ENCODE measurements around the gene PPIG. TPM values are rescaled to one million over a fixed set of nuclear protein-coding genes. Genes with fewer than 3 reads are reported as not detected.
"Not testable (repeated sequence)": the region's sequence is repeated elsewhere in the genome, so short reads cannot be mapped to it uniquely, and the experiment has no call there.

PPIG gene
- total RNA-seq, 1 donor = 25.3 TPM

- no peaks in the 10 kb centered on the region for H3K27me3 ChIP-seq (ENCODE audit: insufficient read depth, low read length)
- no peak overlapping the region for H2AFZ ChIP-seq (ENCODE audit: low read length)
- peak; percentile 13 for DNase-seq (ENCODE audit: insufficient read length, low spot score, missing footprints)
- no peaks in the 10 kb centered on the region for H3K79me2 ChIP-seq (ENCODE audit: insufficient read depth, low read length)
- H3K4me1 ChIP-seq (ENCODE audit: insufficient read depth, low read length) = no peaks in the 10 kb centered on the region
- no peak for TF ChIP-seq CTCF (IDR thresholded peaks at IDR 0.05; ENCODE audit: extremely low read depth, low read depth, low read length)
- H3K36me3 ChIP-seq (ENCODE audit: insufficient read depth, low read length) = no peaks in the 10 kb centered on the region
- no peaks in the 10 kb centered on the region for H4K20me1 ChIP-seq (ENCODE audit: insufficient read depth, low read length)
- no peaks in the 10 kb centered on the region for H3K9me3 ChIP-seq (ENCODE audit: low read depth, low read length)
- H3K4me2 ChIP-seq (ENCODE audit: insufficient read depth, low read length) = no peak overlapping the region
- no peak overlapping the region for H3K4me3 ChIP-seq (ENCODE audit: insufficient read depth, low read length)
- no peak overlapping the region for H3K27ac ChIP-seq (ENCODE audit: low read depth, low read length)
These were observed 5.1 kb upstream of the PPIG start for GRCh38 chr2:169579044-169579443.

DNA sequence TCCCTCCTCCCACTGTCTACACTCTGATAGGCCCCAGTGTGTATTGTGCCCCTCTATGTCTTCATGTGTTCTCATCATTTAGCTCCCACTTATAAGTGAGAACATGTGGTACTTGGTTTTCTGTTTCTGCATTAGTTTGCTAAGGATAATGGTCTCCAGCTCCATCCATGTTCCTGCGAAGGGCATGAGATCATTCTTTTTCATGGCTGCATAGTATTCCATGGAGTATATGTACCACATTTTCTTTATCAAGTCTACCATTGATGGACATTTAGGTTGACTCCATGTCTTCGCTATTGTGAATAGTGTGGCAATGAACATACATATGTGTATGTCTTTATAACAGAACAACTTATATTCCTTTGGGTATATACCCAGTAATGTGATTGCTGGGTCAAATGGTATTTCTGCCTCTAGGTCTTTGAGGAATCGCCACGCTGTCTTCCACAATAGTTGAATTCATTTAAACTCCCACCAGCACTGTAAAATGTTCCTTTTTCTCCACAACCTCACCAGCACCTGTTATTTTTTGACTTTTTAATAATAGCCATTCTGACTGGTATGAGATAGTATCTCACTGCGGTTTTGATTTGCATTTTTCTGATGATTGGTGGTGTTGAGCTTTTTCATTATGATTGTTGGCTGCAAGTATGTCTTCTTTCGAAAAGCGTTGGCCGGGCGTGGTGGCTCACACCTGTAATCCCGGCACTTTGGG is 1.4 kb upstream of the PPIG start:
- not testable (repeated sequence) for H3K9me3 ChIP-seq (ENCODE audit: low read depth, low read length); H3K27me3 ChIP-seq (ENCODE audit: insufficient read depth, low read length); H3K4me3 ChIP-seq (ENCODE audit: insufficient read depth, low read length); DNase-seq (ENCODE audit: insufficient read length, low spot score, missing footprints); H3K36me3 ChIP-seq (ENCODE audit: insufficient read depth, low read length); H2AFZ ChIP-seq (ENCODE audit: low read length); H3K27ac ChIP-seq (ENCODE audit: low read depth, low read length); H3K4me2 ChIP-seq (ENCODE audit: insufficient read depth, low read length)
- Histone ChIP-seq H3K4me1 (ENCODE audit: insufficient read depth, low read length) (peaks cover 13% of the 10 kb centered on the region), H3K79me2 (ENCODE audit: insufficient read depth, low read length) (peaks cover 34% of the 10 kb centered on the region), H4K20me1 (ENCODE audit: insufficient read depth, low read length) (peaks cover 13% of the 10 kb centered on the region)

DNA sequence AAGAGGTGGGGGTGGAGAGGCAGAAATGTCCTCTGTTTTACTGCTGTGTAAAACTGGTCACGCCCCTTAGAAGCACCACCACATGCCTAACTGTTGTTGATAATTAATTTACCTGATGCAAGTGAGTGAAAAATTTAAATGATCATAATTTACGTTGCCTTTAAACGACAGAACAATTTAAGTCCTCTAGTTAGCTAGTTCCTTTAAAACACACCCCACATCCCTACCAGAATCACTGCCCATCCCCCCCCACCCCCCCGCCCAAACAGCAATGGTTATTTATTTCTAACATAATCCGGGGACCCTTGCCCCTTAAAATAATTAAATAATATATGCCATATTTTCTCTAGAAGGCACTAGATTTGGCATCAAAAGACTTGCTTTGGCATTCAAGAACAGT is 633 bp upstream of the PPIG start:
- peak overlapping the region; percentile 92 for H3K27ac ChIP-seq (ENCODE audit: low read depth, low read length)
- H3K27me3 ChIP-seq (ENCODE audit: insufficient read depth, low read length) = no peaks in the 10 kb centered on the region
- no peaks in the 10 kb centered on the region for H3K36me3 ChIP-seq (ENCODE audit: insufficient read depth, low read length)
- peak overlapping the region; percentile 97 for H2AFZ ChIP-seq (ENCODE audit: low read length)
- DNase-seq (ENCODE audit: insufficient read length, low spot score, missing footprints) = no peak
- no peak for TF ChIP-seq CTCF (IDR thresholded peaks at IDR 0.05; ENCODE audit: extremely low read depth, low read depth, low read length)
- H3K79me2 ChIP-seq (ENCODE audit: insufficient read depth, low read length) = peaks cover 42% of the 10 kb centered on the region
- H4K20me1 ChIP-seq (ENCODE audit: insufficient read depth, low read length) = peaks cover 15% of the 10 kb centered on the region
- H3K9me3 ChIP-seq (ENCODE audit: low read depth, low read length) = no peaks in the 10 kb centered on the region
- H3K4me3 ChIP-seq (ENCODE audit: insufficient read depth, low read length) = peak overlapping the region; percentile 93
- peaks cover 13% of the 10 kb centered on the region for H3K4me1 ChIP-seq (ENCODE audit: insufficient read depth, low read length)
- H3K4me2 ChIP-seq (ENCODE audit: insufficient read depth, low read length) = peak overlapping the region; percentile 99

GRCh38 chr2:169585673-169586072 is 1.5 kb downstream of the PPIG start:
- DNase-seq (ENCODE audit: insufficient read length, low spot score, missing footprints) = peak; percentile 65
- Histone ChIP-seq H3K27me3 (ENCODE audit: insufficient read depth, low read length) (no peaks in the 10 kb centered on the region), H2AFZ (ENCODE audit: low read length) (no peak overlapping the region), H3K79me2 (ENCODE audit: insufficient read depth, low read length) (peaks cover 63% of the 10 kb centered on the region), H3K9me3 (ENCODE audit: low read depth, low read length) (no peaks in the 10 kb centered on the region), H3K4me2 (ENCODE audit: insufficient read depth, low read length) (peak overlapping the region; percentile 99), H3K27ac (ENCODE audit: low read depth, low read length) (peak overlapping the region; percentile 92), H3K4me1 (ENCODE audit: insufficient read depth, low read length) (peaks cover 13% of the 10 kb centered on the region), H3K4me3 (ENCODE audit: insufficient read depth, low read length) (peak overlapping the region; percentile 93), H4K20me1 (ENCODE audit: insufficient read depth, low read length) (peaks cover 19% of the 10 kb centered on the region), H3K36me3 (ENCODE audit: insufficient read depth, low read length) (no peaks in the 10 kb centered on the region)
- no peak for TF ChIP-seq CTCF (IDR thresholded peaks at IDR 0.05; ENCODE audit: extremely low read depth, low read depth, low read length)

All from osteoblast (primary cell).